Tibial artery (tissue), 4 donors: Measurements from ENCODE around the gene TRIM7.

Experiments
- DNase-seq, 2 donors: peaks; one replicate each; pipeline ENCODE4 v3.0.0-alpha.2; 2019
- H3K27ac ChIP-seq, 2 donors: fragments of 200-600 bp; sonication (generic) in 1 of 2; 1 replicate in 1 of 2; 2 replicates in 1 of 2; pipeline ENCODE4 v1.5.1; 2018 to 2019; ENCODE audit warnings: mild to moderate bottlenecking in 1 of 2
- H3K27me3 ChIP-seq, 2 donors: fragments of 200-600 bp; sonication (generic) in 1 of 2; one replicate each; pipeline versions ENCODE4 v1.5.1 to v1.6.0; 2016 to 2019
- H3K36me3 ChIP-seq, 3 donors: fragments of 200-600 bp; sonication (generic) in 2 of 3; one replicate each; pipeline ENCODE4 v1.5.1; 2016 to 2019; ENCODE audit warnings: mild to moderate bottlenecking in 2 of 3
- H3K4me1 ChIP-seq, 4 donors: fragments of 200-600 bp; sonication (generic) in 2 of 4; 1 replicate in 3 of 4; 2 replicates in 1 of 4; pipeline ENCODE4 v1.5.1; 2016 to 2019
- H3K4me3 ChIP-seq, 2 donors: fragments of 200-600 bp; sonication (generic) in 1 of 2; 1 replicate in 1 of 2; 2 replicates in 1 of 2; pipeline ENCODE4 v1.5.1; 2018 to 2019; ENCODE audit warnings: mild to moderate bottlenecking in 2 of 2
- H3K9me3 ChIP-seq, 3 donors: fragments of 200-600 bp; sonication (generic) in 1 of 3; one replicate each; pipeline ENCODE4 v1.5.1; 2016 to 2019
- CTCF ChIP-seq, 2 experiments: fragments of 200-600 bp in 1 of 2; fragments of 450-650 bp in 1 of 2; IDR thresholded peaks; one replicate each; pipeline ENCODE4 v1.5.1; 2017 to 2019; ENCODE audit warnings: antibody characterized with exemption in 2 of 2, mild to moderate bottlenecking in 1 of 2, moderate library complexity in 1 of 2
- intact Hi-C: fragments of 100-400 bp; cut with DNase I; formaldehyde crosslinking; loops from one replicate; pipeline ENCODE4 v1.15.0; 2023; ENCODE audit warnings: low total_unique reads

The TRIM7 gene

GRCh38 chr5:181222630-181223057 is 17.6 kb upstream of the TRIM7 start:
- peaks cover 0 to 9% (median 0%) of the 10 kb centered on the region in 3 donors for H3K36me3 ChIP-seq
- H3K27ac ChIP-seq: peak overlapping the region; percentile 89 to 94
- intact Hi-C loops: loop anchor here (2.0 kb wide), 1 partner anchor 34 kb away; no protein-coding TSS in a partner anchor
- no peaks in the 10 kb centered on the region for H3K27me3 ChIP-seq
- TF ChIP-seq CTCF (IDR thresholded peaks at IDR 0.05): peak; percentile 29 to 41
- no peaks in the 10 kb centered on the region for H3K9me3 ChIP-seq
- H3K4me1 ChIP-seq: peaks cover 6 to 25% (median 14%) of the 10 kb centered on the region in 4 donors
- H3K4me3 ChIP-seq: peak overlapping the region; percentile 68 to 95
- no peak for DNase-seq

- H3K4me1 ChIP-seq: peaks cover 6 to 32% (median 14%) of the 10 kb centered on the region in 4 donors
- peak overlapping the region; percentile 68 to 95 for H3K4me3 ChIP-seq
- H3K27me3 ChIP-seq: no peaks in the 10 kb centered on the region
- intact Hi-C loops: loop anchor here (2.0 kb wide), 1 partner anchor 33 kb away; no protein-coding TSS in a partner anchor
- DNase-seq: peak; percentile 97 to 98
- no peaks in the 10 kb centered on the region for H3K9me3 ChIP-seq
- H3K36me3 ChIP-seq: peaks cover 0 to 3% (median 0%) of the 10 kb centered on the region in 3 donors
- peak overlapping the region; percentile 89 to 94 for H3K27ac ChIP-seq
- no peak for TF ChIP-seq CTCF (IDR thresholded peaks at IDR 0.05)
These were observed 17.0 kb upstream of the TRIM7 start for GRCh38 chr5:181221792-181222629.

DNA sequence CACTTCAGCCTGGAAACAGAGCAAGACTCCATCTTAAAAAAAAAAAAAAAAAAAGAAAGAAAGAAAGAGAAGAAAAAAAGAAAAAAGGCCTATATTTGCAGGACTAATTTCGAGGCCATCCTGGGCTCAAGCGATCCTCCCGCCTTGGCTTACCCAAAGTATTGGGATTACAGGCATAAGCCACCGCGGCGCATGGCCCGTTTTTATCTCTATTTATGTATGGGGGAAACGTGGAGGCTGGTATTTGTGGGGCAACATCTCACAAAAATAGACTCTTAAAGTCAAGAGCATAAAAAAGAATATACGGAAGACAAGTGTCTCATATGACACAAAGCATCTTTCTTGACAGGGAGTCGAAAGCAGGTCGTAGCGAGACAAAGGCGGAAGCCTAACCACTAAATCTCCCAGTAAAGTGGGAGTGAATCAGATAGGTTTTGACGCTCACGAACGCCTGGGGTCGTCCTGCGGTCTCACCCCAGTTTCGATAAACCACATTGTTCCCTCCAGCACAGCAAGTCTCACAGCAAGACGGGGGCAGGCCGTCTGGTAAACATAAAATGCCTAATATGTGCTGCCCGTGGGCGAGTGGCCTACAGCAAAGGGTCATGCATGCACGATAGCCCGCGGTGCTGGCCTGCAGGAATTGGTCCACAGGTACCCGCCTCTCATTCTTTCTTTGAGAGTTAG is 16.3 kb upstream of the TRIM7 start:
- DNase-seq: no peak
- no peaks in the 10 kb centered on the region for H3K36me3 ChIP-seq
- no peak for TF ChIP-seq CTCF (IDR thresholded peaks at IDR 0.05)
- H3K9me3 ChIP-seq: no peaks in the 10 kb centered on the region
- H3K4me1 ChIP-seq: peaks cover 6 to 39% (median 17%) of the 10 kb centered on the region in 4 donors
- intact Hi-C loops: no loop called here
- H3K27ac ChIP-seq: no peak overlapping the region
- H3K4me3 ChIP-seq: peak overlapping the region in 1 of 2 donors; percentile 95
- no peaks in the 10 kb centered on the region for H3K27me3 ChIP-seq

DNA sequence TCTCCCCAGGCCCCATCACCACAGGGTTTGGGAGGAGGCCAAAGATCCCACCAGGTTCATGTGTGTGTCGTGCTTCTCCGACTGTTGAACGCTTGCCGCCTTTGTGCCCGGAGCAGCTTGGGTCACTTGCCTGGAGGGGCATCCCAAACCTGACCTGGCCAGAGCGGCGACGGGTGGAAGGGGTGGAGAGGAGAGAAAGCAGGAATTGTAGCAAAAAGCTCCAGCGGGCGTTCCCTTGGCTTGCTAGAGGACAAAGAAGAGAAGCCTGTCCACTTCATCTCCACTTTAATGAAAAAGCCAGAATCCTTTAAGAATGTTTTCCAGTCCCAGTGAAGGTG is 15.2 kb upstream of the TRIM7 start:
- H3K36me3 ChIP-seq: no peaks in the 10 kb centered on the region
- DNase-seq: no peak
- no peak overlapping the region for H3K27ac ChIP-seq
- no peak overlapping the region for H3K4me3 ChIP-seq
- H3K27me3 ChIP-seq: no peaks in the 10 kb centered on the region
- H3K9me3 ChIP-seq: no peaks in the 10 kb centered on the region
- TF ChIP-seq CTCF (IDR thresholded peaks at IDR 0.05): no peak
- intact Hi-C loops: no loop called here
- H3K4me1 ChIP-seq: peaks cover 6 to 42% (median 19%) of the 10 kb centered on the region in 4 donors

DNA sequence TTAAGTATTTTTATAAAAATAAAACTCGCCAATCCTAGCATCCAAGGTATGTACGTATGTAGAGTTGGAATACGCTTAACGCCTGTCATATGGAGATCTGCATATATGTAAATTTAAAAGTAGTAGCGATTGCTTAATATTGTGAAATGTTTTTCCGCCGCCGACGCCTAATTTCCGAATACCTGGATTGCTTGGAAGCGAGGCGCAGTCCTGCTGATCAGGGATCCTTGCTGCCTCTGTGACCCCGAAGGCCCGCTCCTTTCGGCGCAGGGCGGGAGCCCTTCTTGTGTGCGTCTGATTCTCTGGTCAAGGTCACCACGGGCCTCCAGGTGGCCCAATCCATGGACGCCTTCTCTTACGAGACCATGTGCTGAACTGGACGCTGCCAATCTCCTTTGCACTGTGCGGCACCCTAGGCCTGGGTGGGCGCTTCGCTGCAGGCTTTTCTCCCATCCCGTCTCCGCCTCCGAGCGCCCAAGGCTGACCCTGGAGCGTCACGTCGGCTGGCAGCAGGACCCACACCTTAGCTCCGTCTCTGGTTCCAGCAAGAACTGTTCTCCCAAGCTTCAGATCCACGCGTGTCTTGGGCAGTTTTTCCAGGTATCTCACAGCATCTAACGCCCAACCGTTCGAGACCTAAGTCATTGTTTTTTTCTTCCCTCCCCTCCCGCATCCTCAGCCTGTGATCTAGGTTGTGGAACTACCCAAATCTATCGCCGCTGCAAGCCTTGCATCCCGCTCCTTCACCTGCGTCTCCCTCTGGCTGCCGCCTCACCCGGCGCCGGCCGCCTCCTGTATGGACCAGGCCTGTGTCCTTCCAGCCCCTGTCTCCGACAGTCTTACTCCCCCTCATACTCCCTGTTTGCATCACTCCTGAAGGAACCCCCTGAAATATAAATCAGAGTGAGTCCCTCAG is 14.5 kb upstream of the TRIM7 start:
- peaks cover 6 to 36% (median 15%) of the 10 kb centered on the region in 4 donors for H3K4me1 ChIP-seq
- intact Hi-C loops: loop anchor here (2.0 kb wide), 1 partner anchor 15 kb away; the partner anchor contains the start of gene TRIM7
- H3K27ac ChIP-seq: no peak overlapping the region
- DNase-seq: no peak
- H3K27me3 ChIP-seq: no peaks in the 10 kb centered on the region
- no peak overlapping the region for H3K4me3 ChIP-seq
- no peaks in the 10 kb centered on the region for H3K9me3 ChIP-seq
- no peak for TF ChIP-seq CTCF (IDR thresholded peaks at IDR 0.05)
- H3K36me3 ChIP-seq: no peaks in the 10 kb centered on the region
